Naive B cell (primary cell): ENCODE measurements around the gene AHCYL2. TPM values are rescaled to one million over a fixed set of nuclear protein-coding genes. Genes with fewer than 3 reads are reported as not detected.
"Not testable (repeated sequence)": the region's sequence is repeated elsewhere in the genome, so short reads cannot be mapped to it uniquely, and the experiment has no call there.

ENCODE experiments used
- ATAC-seq, 2 donors: fragments of 150-1000 bp; cut with Tn5 transposase; 2 replicates each; pipeline ENCODE4 v1.10.0; 2021; ENCODE audit warnings: low read depth in 2 of 2, mild to moderate bottlenecking in 2 of 2, moderate library complexity in 2 of 2
- DNase-seq: peaks from one replicate; pipeline ENCODE4 v3.0.0; 2022
- H3K27ac Mint-ChIP-seq, 6 donors: one replicate each; pipeline ENCODE4 v1.8.0; 2020 to 2022; ENCODE audit warnings: mild to moderate bottlenecking in 6 of 6, mixed read lengths in 6 of 6, moderate library complexity in 5 of 6, inconsistent platforms in 2 of 6
- H3K27me3 Mint-ChIP-seq, 3 donors: one replicate each; pipeline ENCODE4 v1.8.0; 2021 to 2022; ENCODE audit warnings: mixed read lengths in 3 of 3, mild to moderate bottlenecking in 1 of 3
- H3K36me3 Mint-ChIP-seq, 2 donors: one replicate each; pipeline ENCODE4 v1.8.0; 2020 to 2022; ENCODE audit warnings: mixed read lengths in 2 of 2, inconsistent platforms in 1 of 2, mild to moderate bottlenecking in 1 of 2
- H3K4me1 Mint-ChIP-seq, 3 donors: one replicate each; pipeline ENCODE4 v1.8.0; 2020 to 2022; ENCODE audit warnings: mixed read lengths in 3 of 3, inconsistent platforms in 1 of 3, mild to moderate bottlenecking in 1 of 3, moderate library complexity in 1 of 3
- H3K4me3 Mint-ChIP-seq, 8 donors: one replicate each; pipeline ENCODE4 v1.8.0; 2020 to 2022; ENCODE audit warnings: mild to moderate bottlenecking in 8 of 8, mixed read lengths in 8 of 8, moderate library complexity in 8 of 8, inconsistent platforms in 2 of 8
- H3K9me3 Mint-ChIP-seq, 7 donors: one replicate each; pipeline ENCODE4 v1.8.0; 2020 to 2022; ENCODE audit warnings: mixed read lengths in 7 of 7, mild to moderate bottlenecking in 5 of 7, inconsistent platforms in 2 of 7, moderate library complexity in 1 of 7
- polyA plus RNA-seq, 6 donors: library from polyadenylated mRNA; unstranded; fragments of 300-500 nt; fragmentation: Illumina TruSeq; gene quantifications; one replicate each; pipeline ENCODE4 v1.2.3, GENCODE V29; 2021; ENCODE audit warnings: low read depth in 6 of 6

Gene AHCYL2
- polyA plus RNA-seq, 6 donors from 2014 or later: 3.6 to 9.9 (median 5.3) TPM

- Mint-ChIP-seq H3K9me3 (peaks cover 0 to 3% (median under 1%) of the 10 kb centered on the region in 7 donors), H3K4me1 (peaks cover 1 to 16% (median 14%) of the 10 kb centered on the region in 3 donors), H3K36me3 (peaks cover 4 to 5% of the 10 kb centered on the region in 2 donors), H3K4me3 (peak overlapping the region in 1 of 8 donors; percentile 10), H3K27ac (peak overlapping the region in 1 of 6 donors; percentile 81), H3K27me3 (no peaks in the 10 kb centered on the region)
- ATAC-seq (no peak), DNase-seq (no peak)
Measured at GRCh38 chr7:129240119-129240820, 15.4 kb downstream of the AHCYL2 start.

- Mint-ChIP-seq H3K9me3 (peaks cover 0 to 7% (median 3%) of the 10 kb centered on the region in 7 donors), H3K4me1 (peaks cover 0 to 10% (median 8%) of the 10 kb centered on the region in 3 donors), H3K27me3 (no peaks in the 10 kb centered on the region), H3K27ac (peak overlapping the region in 1 of 6 donors; percentile 42), H3K36me3 (peaks cover 0 to 5% of the 10 kb centered on the region in 2 donors), H3K4me3 (no peak overlapping the region)
- DNase-seq: no peak
- no peak for ATAC-seq
Measured at GRCh38 chr7:129244220-129244619, 19.4 kb downstream of the AHCYL2 start.

- Mint-ChIP-seq H3K4me1 (peaks cover 0 to 6% (median 5%) of the 10 kb centered on the region in 3 donors), H3K4me3 (no peak overlapping the region), H3K27ac (no peak overlapping the region), H3K36me3 (no peaks in the 10 kb centered on the region), H3K9me3 (peaks cover 0 to 7% (median 3%) of the 10 kb centered on the region in 7 donors), H3K27me3 (no peaks in the 10 kb centered on the region)
- DNase-seq: no peak
- ATAC-seq: no peak
Measured at GRCh38 chr7:129245533-129245932, 20.7 kb downstream of the AHCYL2 start.

- no peak overlapping the region for H3K4me3 Mint-ChIP-seq
- H3K4me1 Mint-ChIP-seq: peaks cover 0 to 8% (median 6%) of the 10 kb centered on the region in 3 donors
- no peak for ATAC-seq
- DNase-seq: no peak
- peaks cover 0 to 3% of the 10 kb centered on the region in 2 donors for H3K36me3 Mint-ChIP-seq
- no peaks in the 10 kb centered on the region for H3K27me3 Mint-ChIP-seq
- H3K9me3 Mint-ChIP-seq: peaks cover 0 to 7% (median 3%) of the 10 kb centered on the region in 7 donors
- no peak overlapping the region for H3K27ac Mint-ChIP-seq
Measured at GRCh38 chr7:129247087-129247486, 22.3 kb downstream of the AHCYL2 start.

- no peak for ATAC-seq
- Mint-ChIP-seq H3K36me3 (peaks cover 0 to 3% of the 10 kb centered on the region in 2 donors), H3K27ac (no peak overlapping the region), H3K4me3 (no peak overlapping the region), H3K27me3 (no peaks in the 10 kb centered on the region), H3K4me1 (peaks cover 5 to 10% (median 8%) of the 10 kb centered on the region in 3 donors), H3K9me3 (no peaks in the 10 kb centered on the region)
- DNase-seq: no peak
Measured at GRCh38 chr7:129252128-129252527, 27.3 kb downstream of the AHCYL2 start.

- not testable (repeated sequence) for H3K27me3 Mint-ChIP-seq, DNase-seq, H3K9me3 Mint-ChIP-seq, H3K4me3 Mint-ChIP-seq, ATAC-seq, H3K27ac Mint-ChIP-seq, H3K36me3 Mint-ChIP-seq
- peaks cover 9 to 15% (median 13%) of the 10 kb centered on the region in 3 donors for H3K4me1 Mint-ChIP-seq
Measured at GRCh38 chr7:129252603-129253002, 27.8 kb downstream of the AHCYL2 start.

GRCh38 chr7:129255800-129256199 is 31.0 kb downstream of the AHCYL2 start:
- H3K9me3 Mint-ChIP-seq: no peaks in the 10 kb centered on the region
- DNase-seq (no peak), ATAC-seq (no peak)
- peaks cover 15 to 35% (median 16%) of the 10 kb centered on the region in 3 donors for H3K4me1 Mint-ChIP-seq
- H3K27me3 Mint-ChIP-seq: no peaks in the 10 kb centered on the region
- H3K36me3 Mint-ChIP-seq: peaks cover 0 to 8% of the 10 kb centered on the region in 2 donors
- H3K27ac Mint-ChIP-seq: no peak overlapping the region
- no peak overlapping the region for H3K4me3 Mint-ChIP-seq

- H3K27ac Mint-ChIP-seq: no peak overlapping the region
- DNase-seq: no peak
- H3K4me1 Mint-ChIP-seq: peaks cover 12 to 35% (median 15%) of the 10 kb centered on the region in 3 donors
- H3K27me3 Mint-ChIP-seq: no peaks in the 10 kb centered on the region
- H3K4me3 Mint-ChIP-seq: no peak overlapping the region
- no peak for ATAC-seq
- peaks cover 0 to 5% of the 10 kb centered on the region in 2 donors for H3K36me3 Mint-ChIP-seq
- H3K9me3 Mint-ChIP-seq: no peaks in the 10 kb centered on the region
Measured at GRCh38 chr7:129256221-129256620, 31.4 kb downstream of the AHCYL2 start.

- peaks cover 15 to 39% (median 15%) of the 10 kb centered on the region in 3 donors for H3K4me1 Mint-ChIP-seq
- H3K27me3 Mint-ChIP-seq: no peaks in the 10 kb centered on the region
- DNase-seq (no peak), ATAC-seq (no peak)
- no peaks in the 10 kb centered on the region for H3K9me3 Mint-ChIP-seq
- H3K4me3 Mint-ChIP-seq: peak overlapping the region in 1 of 8 donors; percentile 5
- peak overlapping the region in 2 of 6 donors; percentile 48 to 57 for H3K27ac Mint-ChIP-seq
- peaks cover 0 to 5% of the 10 kb centered on the region in 2 donors for H3K36me3 Mint-ChIP-seq
Measured at GRCh38 chr7:129257168-129257567, 32.3 kb downstream of the AHCYL2 start.

GRCh38 chr7:129258649-129259389 is 34.0 kb downstream of the AHCYL2 start:
- peaks cover 0 to 5% of the 10 kb centered on the region in 2 donors for H3K36me3 Mint-ChIP-seq
- no peaks in the 10 kb centered on the region for H3K9me3 Mint-ChIP-seq
- no peak for ATAC-seq
- peaks cover 19 to 36% (median 22%) of the 10 kb centered on the region in 3 donors for H3K4me1 Mint-ChIP-seq
- no peaks in the 10 kb centered on the region for H3K27me3 Mint-ChIP-seq
- peak overlapping the region in 2 of 6 donors; percentile 35 to 74 for H3K27ac Mint-ChIP-seq
- H3K4me3 Mint-ChIP-seq: peak overlapping the region in 2 of 8 donors; percentile 25 to 37
- no peak for DNase-seq

GRCh38 chr7:129262324-129262723 is 37.5 kb downstream of the AHCYL2 start:
- Mint-ChIP-seq H3K36me3 (peaks cover 0 to 5% of the 10 kb centered on the region in 2 donors), H3K27me3 (no peaks in the 10 kb centered on the region), H3K4me3 (no peak overlapping the region), H3K4me1 (peaks cover 16 to 32% (median 18%) of the 10 kb centered on the region in 3 donors), H3K27ac (peak overlapping the region in 3 of 6 donors; percentile 2 to 65 (median 31)), H3K9me3 (no peaks in the 10 kb centered on the region)
- ATAC-seq: no peak
- DNase-seq: no peak

- DNase-seq (no peak), ATAC-seq (no peak)
- Mint-ChIP-seq H3K36me3 (peaks cover 0 to 5% of the 10 kb centered on the region in 2 donors), H3K4me3 (no peak overlapping the region), H3K4me1 (peaks cover 14 to 29% (median 15%) of the 10 kb centered on the region in 3 donors), H3K27ac (no peak overlapping the region), H3K9me3 (no peaks in the 10 kb centered on the region), H3K27me3 (no peaks in the 10 kb centered on the region)
Measured at GRCh38 chr7:129263168-129263567, 38.3 kb downstream of the AHCYL2 start.

GRCh38 chr7:129264534-129264933 is 39.7 kb downstream of the AHCYL2 start:
- ATAC-seq: no peak
- no peaks in the 10 kb centered on the region for H3K27me3 Mint-ChIP-seq
- DNase-seq: no peak

More at GRCh38 chr7:129264534-129264933, 39.7 kb downstream of the AHCYL2 start:
- Mint-ChIP-seq H3K27ac (no peak overlapping the region), H3K4me1 (peaks cover 8 to 19% (median 10%) of the 10 kb centered on the region in 3 donors), H3K36me3 (peaks cover 0 to 5% of the 10 kb centered on the region in 2 donors), H3K9me3 (no peaks in the 10 kb centered on the region), H3K4me3 (no peak overlapping the region)
